HCT116 (cell line): ENCODE measurements around the gene TMEM101.

Experiments used
- CEBPB ChIP-seq: IDR thresholded peaks from 2 replicates; pipeline ENCODE4 v1.6.1; 2012; ENCODE audit warnings: low read depth
- EZH2 ChIP-seq: fragments of 200-600 bp; sonication (generic); IDR thresholded peaks from 2 replicates; pipeline ENCODE4 v1.6.1; 2017; ENCODE audit warnings: antibody characterized with exemption, mixed run types
- EZH2phosphoT487 ChIP-seq: fragments of 200-600 bp; IDR thresholded peaks from 2 replicates; pipeline ENCODE4 v1.6.1; 2018; ENCODE audit warnings: antibody characterized with exemption, borderline replicate concordance
- FOSL1 ChIP-seq: IDR thresholded peaks from 2 replicates; pipeline ENCODE4 v1.6.1; 2012; ENCODE audit warnings: low read depth
- POLR2A ChIP-seq: IDR thresholded peaks from 2 replicates; pipeline ENCODE4 v1.7.0; 2011; ENCODE audit warnings: borderline replicate concordance; ENCODE audit not compliant: insufficient read depth, insufficient read length; ENCODE audit errors: extremely low read depth
- POLR2AphosphoS5 ChIP-seq: IDR thresholded peaks from 2 replicates; pipeline ENCODE4 v1.6.1; 2011; ENCODE audit warnings: mild to moderate bottlenecking, low read depth, low read length, moderate library complexity
- SIN3A ChIP-seq: IDR thresholded peaks from 2 replicates; pipeline ENCODE4 v1.6.1; 2012; ENCODE audit warnings: low read depth
- SP1 ChIP-seq: IDR thresholded peaks from 2 replicates; pipeline ENCODE4 v1.6.1; 2012; ENCODE audit warnings: low read depth
- TCF7L2 ChIP-seq: IDR thresholded peaks from 2 replicates; pipeline ENCODE4 v1.7.0; 2011; ENCODE audit warnings: borderline replicate concordance, inconsistent platforms; ENCODE audit not compliant: insufficient read depth, insufficient read length; ENCODE audit errors: extremely low read depth
- ZFX ChIP-seq: fragments of 450-650 bp; IDR thresholded peaks from 2 replicates; pipeline ENCODE4 v1.6.1; 2017
- TF ChIP-seq, protein P1 (sequence below), 3 experiments: fragments of 200-600 bp in 1 of 3; sonication (generic) in 1 of 3; IDR thresholded peaks in 2 of 3; conservative IDR thresholded peaks in 1 of 3; 2 replicates each; pipeline ENCODE4 v1.5.1; 2012 to 2017; ENCODE audit warnings: low read depth in 2 of 3, low read length in 2 of 3, antibody characterized with exemption in 1 of 3, borderline replicate concordance in 1 of 3, control low read depth in 1 of 3, mild to moderate bottlenecking in 1 of 3, mixed read lengths in 1 of 3, mixed run types in 1 of 3, moderate library complexity in 1 of 3; ENCODE audit not compliant: insufficient read depth in 1 of 3
- TF ChIP-seq, protein P2 (sequence below): IDR thresholded peaks from 2 replicates; pipeline ENCODE4 v1.6.1; 2012
- TF ChIP-seq, protein P3 (sequence below): IDR thresholded peaks from 2 replicates; pipeline ENCODE4 v1.6.1; 2012

DNA sequence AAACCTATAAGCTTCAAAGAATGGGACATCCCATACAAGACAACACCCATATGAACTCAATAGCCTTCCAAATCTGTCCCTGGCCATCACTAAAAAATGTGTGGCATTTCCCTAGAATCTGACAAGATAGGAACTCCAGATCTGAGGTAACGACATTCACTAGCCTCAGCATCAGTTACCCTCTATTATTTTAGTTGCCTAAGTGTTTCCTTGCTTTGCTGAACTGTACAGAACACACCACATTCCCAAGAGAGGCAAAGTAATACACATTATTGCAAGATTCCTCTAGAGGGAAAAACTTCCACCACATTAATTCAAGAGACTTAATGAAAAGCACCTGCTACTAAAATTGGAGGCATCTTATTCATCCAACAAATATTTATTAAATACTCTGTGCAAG, 46.7 kb upstream of the TMEM101 start:
- TF ChIP-seq SP1 (no peak), EZH2 (no peak), POLR2AphosphoS5 (no peak), TCF7L2 (no peak), FOSL1 (no peak), SIN3A (no peak), ZFX (no peak), POLR2A (no peak), CEBPB (no peak), EZH2phosphoT487 (no peak)
- TF ChIP-seq, protein P1, sequence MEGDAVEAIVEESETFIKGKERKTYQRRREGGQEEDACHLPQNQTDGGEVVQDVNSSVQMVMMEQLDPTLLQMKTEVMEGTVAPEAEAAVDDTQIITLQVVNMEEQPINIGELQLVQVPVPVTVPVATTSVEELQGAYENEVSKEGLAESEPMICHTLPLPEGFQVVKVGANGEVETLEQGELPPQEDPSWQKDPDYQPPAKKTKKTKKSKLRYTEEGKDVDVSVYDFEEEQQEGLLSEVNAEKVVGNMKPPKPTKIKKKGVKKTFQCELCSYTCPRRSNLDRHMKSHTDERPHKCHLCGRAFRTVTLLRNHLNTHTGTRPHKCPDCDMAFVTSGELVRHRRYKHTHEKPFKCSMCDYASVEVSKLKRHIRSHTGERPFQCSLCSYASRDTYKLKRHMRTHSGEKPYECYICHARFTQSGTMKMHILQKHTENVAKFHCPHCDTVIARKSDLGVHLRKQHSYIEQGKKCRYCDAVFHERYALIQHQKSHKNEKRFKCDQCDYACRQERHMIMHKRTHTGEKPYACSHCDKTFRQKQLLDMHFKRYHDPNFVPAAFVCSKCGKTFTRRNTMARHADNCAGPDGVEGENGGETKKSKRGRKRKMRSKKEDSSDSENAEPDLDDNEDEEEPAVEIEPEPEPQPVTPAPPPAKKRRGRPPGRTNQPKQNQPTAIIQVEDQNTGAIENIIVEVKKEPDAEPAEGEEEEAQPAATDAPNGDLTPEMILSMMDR (IDR thresholded peaks at IDR 0.05 in 2 of 3, conservative IDR thresholded peaks at IDR 0.05 in 1 of 3; ENCODE audit: borderline replicate concordance in 1 of 3, insufficient read depth in 1 of 3, low read depth in 2 of 3, low read length in 2 of 3) = no peak
- TF ChIP-seq, protein P2, sequence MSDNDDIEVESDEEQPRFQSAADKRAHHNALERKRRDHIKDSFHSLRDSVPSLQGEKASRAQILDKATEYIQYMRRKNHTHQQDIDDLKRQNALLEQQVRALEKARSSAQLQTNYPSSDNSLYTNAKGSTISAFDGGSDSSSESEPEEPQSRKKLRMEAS = no peak
- TF ChIP-seq, protein P3, sequence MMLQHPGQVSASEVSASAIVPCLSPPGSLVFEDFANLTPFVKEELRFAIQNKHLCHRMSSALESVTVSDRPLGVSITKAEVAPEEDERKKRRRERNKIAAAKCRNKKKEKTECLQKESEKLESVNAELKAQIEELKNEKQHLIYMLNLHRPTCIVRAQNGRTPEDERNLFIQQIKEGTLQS = no peak
